Common myeloid progenitor, CD34-positive (primary cell): ENCODE measurements around the gene GPR84.

Source experiments
- CTCF ChIA-PET: fragments of 350-600 bp; sonication (Branson Sonifier 250); formaldehyde crosslinking; loops from one replicate; lab custom pipeline; 2021; ENCODE audit warnings: antibody characterized with exemption; lab: Charles Lee
- POLR2A ChIA-PET: fragments of 350-600 bp; sonication (Branson Sonifier 250); formaldehyde crosslinking; loops from one replicate; lab custom pipeline; 2021; ENCODE audit warnings: antibody characterized with exemption; lab: Charles Lee
- DNase-seq, 3 donors: peaks; one replicate each; pipeline versions ENCODE4 v3.0.0 to v3.0.0-alpha.2; 2013
- H3K27ac ChIP-seq, 2 experiments: 1 replicate in 1 of 2; 2 replicates in 1 of 2; pipeline ENCODE4 v1.7.0; 2013; ENCODE audit warnings: inconsistent platforms in 2 of 2, low read length in 2 of 2, mild to moderate bottlenecking in 2 of 2, low read depth in 1 of 2, moderate library complexity in 1 of 2; ENCODE audit not compliant: severe bottlenecking in 2 of 2, insufficient read depth in 1 of 2, poor library complexity in 1 of 2
- H3K27me3 ChIP-seq, 5 experiments: replicated peaks in 2 of 5; 1 replicate in 3 of 5; 2 replicates in 2 of 5; pipeline versions ENCODE4 v1.6.1 to v1.7.0; 2013; ENCODE audit warnings: low read length in 4 of 5, mild to moderate bottlenecking in 2 of 5, moderate library complexity in 2 of 5, inconsistent platforms in 1 of 5; ENCODE audit not compliant: insufficient read depth in 5 of 5, control insufficient read depth in 4 of 5
- H3K36me3 ChIP-seq, 4 experiments: 1 replicate in 2 of 4; 2 replicates in 2 of 4; pipeline versions ENCODE4 v1.6.1 to v1.7.0; 2013; ENCODE audit warnings: low read length in 3 of 4, control low read depth in 1 of 4, mild to moderate bottlenecking in 1 of 4; ENCODE audit not compliant: control insufficient read depth in 4 of 4, insufficient read depth in 4 of 4
- H3K4me1 ChIP-seq, 4 experiments: 1 replicate in 3 of 4; 2 replicates in 1 of 4; pipeline versions ENCODE4 v1.6.1 to v1.7.1; 2013; ENCODE audit warnings: low read length in 3 of 4, mild to moderate bottlenecking in 3 of 4, control low read depth in 1 of 4, inconsistent platforms in 1 of 4, moderate library complexity in 1 of 4; ENCODE audit not compliant: control insufficient read depth in 4 of 4, insufficient read depth in 4 of 4; ENCODE audit errors: control extremely low read depth in 1 of 4
- H3K4me3 ChIP-seq, 7 experiments: 1 replicate in 4 of 7; 2 replicates in 3 of 7; pipeline versions ENCODE4 v1.5.1 to v1.7.0; 2013; ENCODE audit warnings: mild to moderate bottlenecking in 7 of 7, low read length in 6 of 7, moderate library complexity in 6 of 7, inconsistent platforms in 2 of 7, low read depth in 2 of 7, control low read depth in 1 of 7; ENCODE audit not compliant: insufficient read depth in 4 of 7, control insufficient read depth in 1 of 7; ENCODE audit errors: extremely low read depth in 1 of 7
- H3K9me3 ChIP-seq, 5 experiments: 1 replicate in 4 of 5; 2 replicates in 1 of 5; pipeline versions ENCODE4 v1.6.1 to v1.7.1; 2013; ENCODE audit warnings: low read length in 4 of 5, mild to moderate bottlenecking in 2 of 5, inconsistent platforms in 1 of 5, low read depth in 1 of 5, moderate library complexity in 1 of 5; ENCODE audit not compliant: control insufficient read depth in 4 of 5, insufficient read depth in 2 of 5; ENCODE audit errors: control extremely low read depth in 1 of 5
- WGBS: methylation state at CpG from one replicate; pipeline ENCODE4 v1.1.5; 2013; ENCODE audit not compliant: insufficient coverage; 5-methylcytosine and 5-hydroxymethylcytosine counted together

GPR84 gene

DNA sequence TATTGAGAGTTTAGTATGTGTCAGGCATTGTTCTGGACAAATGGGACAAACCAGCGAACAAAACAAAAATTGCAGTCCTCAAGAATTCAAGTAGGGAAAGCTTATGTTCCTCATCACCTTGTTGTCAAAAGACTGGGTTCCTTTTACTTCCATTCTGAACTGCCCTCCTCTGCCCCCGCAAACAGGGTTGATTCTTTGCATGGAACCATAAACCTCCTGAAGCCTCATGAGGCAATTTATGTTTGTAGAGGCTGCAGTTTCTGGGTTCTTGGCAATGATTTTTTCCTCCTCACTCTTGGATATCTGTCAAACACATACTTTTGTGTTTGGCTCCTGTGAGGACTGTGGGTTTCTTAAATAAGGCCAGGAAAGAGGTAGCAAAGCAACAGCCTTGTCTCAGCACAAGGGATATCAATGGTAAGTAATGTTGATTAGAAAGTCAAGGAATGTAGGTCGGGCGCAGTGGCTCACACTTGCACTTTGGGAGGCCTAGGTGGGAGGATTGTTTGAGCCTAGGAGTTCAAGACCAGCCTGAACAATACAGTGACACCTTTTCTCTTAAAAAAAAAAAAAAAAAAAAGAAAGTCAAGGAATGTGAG, 25.5 kb downstream of the GPR84 start:
- Histone ChIP-seq H3K4me3 (no peak overlapping the region), H3K4me1 (peaks cover 0 to 16% (median 6%) of the 10 kb centered on the region in 4 experiments), H3K27me3 (no peaks in the 10 kb centered on the region), H3K9me3 (no peaks in the 10 kb centered on the region), H3K27ac (no peak overlapping the region), H3K36me3 (peaks cover 8 to 33% (median 32%) of the 10 kb centered on the region in 4 experiments)
- POLR2A ChIA-PET: interaction anchor here (0.5 kb wide), 1 partner anchor 38 kb away, joined by 3 read pairs; the partner anchor contains the start of gene NFE2
- CTCF ChIA-PET: interaction anchor here (2.0 to 36.2 kb wide), 7 partner anchors 10 to 102 kb away, joined by 6 to 890 read pairs (median 76); partner anchors contain the start of gene NFE2
- 100% methylated on average over 4 of the region's 4 CpGs for WGBS
- no peak for DNase-seq

DNA sequence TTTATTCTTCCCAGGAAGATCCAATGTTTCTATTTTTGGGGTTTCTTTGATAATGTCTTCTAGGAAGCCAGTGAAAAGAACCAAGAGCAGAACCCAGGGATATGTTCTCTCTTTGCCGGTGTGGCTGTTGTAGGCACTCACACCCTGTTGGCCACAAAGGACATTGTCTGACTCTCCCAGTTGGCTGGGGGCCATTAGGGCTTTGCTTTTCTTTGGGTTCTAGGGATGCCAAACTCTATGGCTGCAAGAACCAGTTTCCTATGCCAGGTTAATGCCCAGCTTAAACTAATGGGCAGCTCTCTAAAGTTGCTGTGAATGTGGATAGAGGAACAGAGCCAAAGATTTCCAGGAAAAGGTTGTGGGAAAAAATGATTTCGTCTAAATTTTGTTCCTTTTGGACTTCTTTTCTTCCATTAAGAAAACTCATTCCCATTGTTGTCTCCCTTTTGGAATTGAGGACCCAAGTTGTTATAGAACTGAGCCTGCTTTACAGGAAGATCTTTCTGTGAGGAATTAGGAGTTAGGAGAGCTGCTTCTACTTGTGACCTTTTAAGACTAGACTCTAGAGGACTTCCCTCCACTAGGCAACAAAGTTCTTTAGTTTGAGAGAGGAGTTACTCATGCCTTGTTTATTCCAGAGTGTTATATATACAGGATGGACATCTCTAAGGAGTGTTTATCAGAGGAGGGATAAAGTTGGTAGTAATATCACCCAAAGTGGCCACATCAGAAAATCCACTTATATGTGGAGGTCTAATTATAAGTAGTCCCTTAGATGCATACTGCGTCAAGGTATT, 26.2 kb downstream of the GPR84 start:
- H3K27me3 ChIP-seq: no peaks in the 10 kb centered on the region
- peaks cover 0 to 16% (median 6%) of the 10 kb centered on the region in 4 experiments for H3K4me1 ChIP-seq
- POLR2A ChIA-PET: interaction anchor here (0.5 kb wide), 1 partner anchor 37 kb away, joined by 3 read pairs; the partner anchor contains the start of gene NFE2
- no peak for DNase-seq
- H3K36me3 ChIP-seq: peaks cover 6 to 26% (median 25%) of the 10 kb centered on the region in 4 experiments
- CTCF ChIA-PET: interaction anchor here (0.7 to 36.2 kb wide), 24 partner anchors 9 to 117 kb away, joined by 3 to 890 read pairs (median 6); partner anchors contain the start of genes CBX5, COPZ1, HNRNPA1 and NFE2
- no peak overlapping the region for H3K4me3 ChIP-seq
- H3K9me3 ChIP-seq: no peaks in the 10 kb centered on the region
- no CpG with 5 or more reads among the region's 3 CpGs for WGBS
- H3K27ac ChIP-seq: peak overlapping the region in 1 of 2 experiments; percentile 64

DNA sequence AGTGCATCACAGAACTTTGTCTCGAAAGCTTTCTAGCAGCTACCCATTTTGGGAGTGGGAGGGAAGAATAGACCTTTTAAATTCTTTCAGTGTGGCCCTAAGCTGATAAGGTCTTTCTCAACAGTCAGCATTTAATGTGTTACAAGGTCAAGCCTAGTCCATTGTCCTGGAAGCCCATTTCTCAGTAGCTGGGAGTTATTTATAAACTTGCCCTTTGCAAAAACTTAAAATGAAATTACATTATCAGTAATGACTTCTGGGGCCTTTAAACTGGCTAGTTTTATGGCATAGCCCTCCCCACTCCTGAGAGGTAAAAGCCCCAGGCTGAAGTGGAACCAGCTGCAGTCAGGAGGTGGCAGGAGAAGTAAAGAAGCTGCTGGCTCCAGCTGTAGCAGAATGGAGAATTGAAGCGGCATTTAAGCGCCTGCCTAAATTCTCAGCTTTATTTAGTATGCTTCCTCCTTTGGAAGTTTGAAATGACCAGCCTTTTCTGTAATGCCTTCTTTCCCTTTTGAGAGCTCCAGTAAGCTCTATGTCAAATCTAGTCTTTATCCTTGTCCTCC, 26.9 kb downstream of the GPR84 start:
- Histone ChIP-seq H3K27me3 (no peaks in the 10 kb centered on the region), H3K27ac (peak overlapping the region in 1 of 2 experiments; percentile 64), H3K4me3 (no peak overlapping the region), H3K4me1 (peaks cover 0 to 16% (median 6%) of the 10 kb centered on the region in 4 experiments), H3K9me3 (no peaks in the 10 kb centered on the region), H3K36me3 (peaks cover 4 to 21% (median 19%) of the 10 kb centered on the region in 4 experiments)
- POLR2A ChIA-PET: no interaction called here
- CTCF ChIA-PET: interaction anchor here (0.7 to 36.2 kb wide), 26 partner anchors 9 to 117 kb away, joined by 3 to 890 read pairs (median 6); partner anchors contain the start of genes CBX5, COPZ1, HNRNPA1 and NFE2
- WGBS: 41% methylated on average over 2 of the region's 3 CpGs
- peak in 2 of 3 donors; percentile 59 to 68 for DNase-seq

DNA sequence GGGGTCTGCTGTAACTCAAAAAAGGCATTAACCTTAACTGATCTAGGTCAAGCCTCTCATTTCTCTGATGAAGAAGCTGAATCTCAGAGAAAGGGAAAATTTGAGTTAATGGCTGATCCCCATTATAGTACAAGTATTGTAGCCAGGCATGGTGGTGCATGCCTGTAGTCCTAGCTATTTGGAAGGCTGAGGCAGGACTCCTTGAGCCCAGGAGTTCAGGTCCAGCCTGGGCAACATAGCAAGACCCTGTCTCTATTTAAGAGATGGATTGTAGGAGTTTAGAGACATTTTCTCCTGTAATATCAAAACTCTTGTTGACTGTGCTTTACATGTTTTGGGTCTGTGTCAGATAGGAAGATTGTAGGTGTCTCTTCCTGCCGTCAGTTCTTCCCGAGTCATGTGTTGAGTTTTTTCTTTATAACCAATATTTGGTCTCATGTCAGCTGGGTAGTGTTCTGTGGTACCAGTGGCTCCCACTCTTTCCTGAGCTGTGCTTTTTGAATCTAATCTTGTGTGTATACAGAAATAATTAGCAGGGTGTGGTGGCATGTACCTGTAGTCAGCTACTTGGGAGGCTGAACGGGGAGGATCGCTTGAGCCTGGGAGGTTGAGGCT, 30.8 kb downstream of the GPR84 start:
- H3K27ac ChIP-seq: no peak overlapping the region
- POLR2A ChIA-PET: interaction anchor here (0.6 to 0.8 kb wide), 2 partner anchors 42 to 47 kb away, joined by 3 to 5 read pairs; no protein-coding TSS in a partner anchor
- H3K36me3 ChIP-seq: peaks cover 0 to 8% (median 4%) of the 10 kb centered on the region in 4 experiments
- DNase-seq: no peak
- H3K9me3 ChIP-seq: no peaks in the 10 kb centered on the region
- CTCF ChIA-PET: interaction anchor here (1.0 to 36.2 kb wide), 13 partner anchors 10 to 82 kb away, joined by 3 to 890 read pairs (median 26); partner anchors contain the start of genes COPZ1 and NFE2
- WGBS: no CpG with 5 or more reads among the region's 4 CpGs
- H3K4me3 ChIP-seq: no peak overlapping the region
- H3K4me1 ChIP-seq: peaks cover 5 to 24% (median 9%) of the 10 kb centered on the region in 4 experiments
- no peaks in the 10 kb centered on the region for H3K27me3 ChIP-seq

DNA sequence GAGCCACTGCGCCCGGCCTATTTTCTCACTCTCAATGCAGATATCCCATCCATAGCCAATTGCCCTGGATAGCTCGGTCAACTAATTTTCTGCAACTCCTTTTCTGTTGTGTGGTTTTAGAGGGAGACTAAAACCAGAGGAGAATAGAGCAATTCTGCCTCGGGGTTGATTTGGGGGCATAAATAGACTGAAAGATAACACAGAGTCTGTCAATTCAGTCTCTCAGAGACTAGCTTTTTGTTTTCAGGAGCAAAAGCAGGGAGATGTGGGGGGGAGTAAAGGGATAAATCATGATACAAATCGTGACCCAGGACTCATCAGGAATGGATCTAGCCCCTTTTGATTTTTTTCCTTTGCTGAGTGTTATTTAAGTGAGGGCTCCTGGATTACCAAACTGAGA, 32.8 kb downstream of the GPR84 start:
- ChIA-PET POLR2A (no interaction called here), CTCF (interaction anchor here (0.8 to 36.2 kb wide), 8 partner anchors 13 to 115 kb away, joined by 3 to 890 read pairs (median 50); partner anchors contain the start of gene NFE2)
- 90% methylated on average over 2 of the region's 5 CpGs for WGBS
- Histone ChIP-seq H3K4me3 (no peak overlapping the region), H3K27ac (peak overlapping the region in 1 of 2 experiments; percentile 14), H3K36me3 (peaks cover 0 to 9% (median 5%) of the 10 kb centered on the region in 4 experiments), H3K9me3 (no peaks in the 10 kb centered on the region), H3K27me3 (no peaks in the 10 kb centered on the region), H3K4me1 (peaks cover under 1 to 12% (median 5%) of the 10 kb centered on the region in 4 experiments)
- no peak for DNase-seq

DNA sequence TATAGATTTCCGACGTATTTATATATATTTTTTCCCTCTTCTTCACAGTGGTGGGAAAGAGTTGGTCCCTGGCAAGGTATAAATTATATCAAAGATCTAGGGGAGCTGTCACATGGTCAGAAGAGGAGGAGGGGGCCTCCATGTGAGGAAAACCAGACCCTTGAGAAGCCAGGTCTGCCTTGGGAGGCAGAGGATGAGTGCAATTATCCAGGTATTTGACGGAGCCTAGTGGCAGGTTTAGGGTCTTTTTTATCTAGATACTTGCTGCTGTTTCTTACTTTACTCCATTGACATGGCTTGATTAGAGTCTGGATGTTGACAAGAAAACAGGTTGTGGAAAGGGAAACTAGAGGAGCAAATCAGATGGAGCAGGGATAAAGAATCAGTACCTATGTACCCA, 33.8 kb downstream of the GPR84 start:
- Histone ChIP-seq H3K4me1 (peaks cover 5 to 16% (median 9%) of the 10 kb centered on the region in 4 experiments), H3K9me3 (no peaks in the 10 kb centered on the region), H3K4me3 (no peak overlapping the region), H3K36me3 (peaks cover 0 to 8% (median 4%) of the 10 kb centered on the region in 4 experiments), H3K27ac (no peak overlapping the region), H3K27me3 (no peaks in the 10 kb centered on the region)
- DNase-seq: no peak
- ChIA-PET CTCF (interaction anchor here (1.3 to 36.2 kb wide), 6 partner anchors 7 to 46 kb away, joined by 3 to 890 read pairs (median 96); partner anchors contain the start of gene NFE2), POLR2A (no interaction called here)
- no CpG with 5 or more reads among the region's 3 CpGs for WGBS
